GM18909 (cell line): ENCODE data around the gene POU2AF3.
"Not testable (repeated sequence)": the region's sequence is repeated elsewhere in the genome, so short reads cannot be mapped to it uniquely, and the experiment has no call there.

Experiments
- ATAC-seq: cut with Tn5 transposase; IDR thresholded peaks from one replicate; pipeline ENCODE4 v1.9.1; 2021; ENCODE audit warnings: mild to moderate bottlenecking; ENCODE audit not compliant: unreplicated experiment, poor library complexity

Gene POU2AF3

GRCh38 chr11:111298413-111299100 lies at the start of gene POU2AF3:
Gene POU2AF3 (plus strand): TSS chr11:111298546. CDS start chr11:111298582, 36 bp downstream.
- ATAC-seq = no peak

- no peak for ATAC-seq
Observed at GRCh38 chr11:111250936-111251335, 47.4 kb upstream of the POU2AF3 start.

- no peak for ATAC-seq
Observed at GRCh38 chr11:111253131-111253530, 45.2 kb upstream of the POU2AF3 start.

GRCh38 chr11:111253630-111254029 lies 44.7 kb upstream of the POU2AF3 start:
- no peak for ATAC-seq

GRCh38 chr11:111258046-111258445 lies 40.3 kb upstream of the POU2AF3 start:
- no peak for ATAC-seq

GRCh38 chr11:111259896-111260295 lies 38.5 kb upstream of the POU2AF3 start:
- no peak for ATAC-seq

- no peak for ATAC-seq
Observed at GRCh38 chr11:111260811-111261210, 37.5 kb upstream of the POU2AF3 start.

- ATAC-seq = no peak
Observed at GRCh38 chr11:111264646-111265045, 33.7 kb upstream of the POU2AF3 start.

GRCh38 chr11:111265421-111265820 lies 32.9 kb upstream of the POU2AF3 start:
- no peak for ATAC-seq

- ATAC-seq = not testable (repeated sequence)
Observed at GRCh38 chr11:111268303-111268702, 30.0 kb upstream of the POU2AF3 start.

- ATAC-seq = no peak
Observed at GRCh38 chr11:111269146-111269868, 29.0 kb upstream of the POU2AF3 start.

GRCh38 chr11:111272420-111272819 lies 25.9 kb upstream of the POU2AF3 start:
- ATAC-seq = no peak

- no peak for ATAC-seq
Observed at GRCh38 chr11:111282562-111283075, 15.7 kb upstream of the POU2AF3 start.

- ATAC-seq = no peak
Observed at GRCh38 chr11:111283945-111284481, 14.3 kb upstream of the POU2AF3 start.

- ATAC-seq = no peak
Observed at GRCh38 chr11:111285189-111286091, 12.9 kb upstream of the POU2AF3 start.

- no peak for ATAC-seq
Observed at GRCh38 chr11:111291764-111292163, 6.6 kb upstream of the POU2AF3 start.

GRCh38 chr11:111292408-111292807 lies 5.9 kb upstream of the POU2AF3 start:
- ATAC-seq = not testable (repeated sequence)

GRCh38 chr11:111296196-111296595 lies 2.1 kb upstream of the POU2AF3 start:
- no peak for ATAC-seq

- no peak for ATAC-seq
Observed at GRCh38 chr11:111297696-111298095, 650 bp upstream of the POU2AF3 start.
